Glutamatergic neuron (in vitro differentiated cells): Measurements from ENCODE around the gene C19orf73. TPM values are rescaled to one million over a fixed set of nuclear protein-coding genes. Genes with fewer than 3 reads are reported as not detected.
"Not testable (repeated sequence)": the region's sequence is repeated elsewhere in the genome, so short reads cannot be mapped to it uniquely, and the experiment has no call there.

ENCODE experiments used
- DNase-seq: peaks from one replicate; pipeline ENCODE4 v3.0.0; 2022
- H3K27ac Mint-ChIP-seq: one replicate; pipeline ENCODE4 v1.8.0; 2020; ENCODE audit warnings: mild to moderate bottlenecking, mixed read lengths, inconsistent platforms; ENCODE audit not compliant: unreplicated experiment
- H3K27me3 Mint-ChIP-seq: one replicate; pipeline ENCODE4 v1.8.0; 2020; ENCODE audit warnings: mild to moderate bottlenecking, moderate library complexity, mixed read lengths, inconsistent platforms; ENCODE audit not compliant: unreplicated experiment
- H3K36me3 Mint-ChIP-seq: one replicate; pipeline ENCODE4 v1.8.0; 2020; ENCODE audit warnings: mild to moderate bottlenecking, mixed read lengths, inconsistent platforms; ENCODE audit not compliant: unreplicated experiment
- H3K4me1 Mint-ChIP-seq: one replicate; pipeline ENCODE4 v1.8.0; 2020; ENCODE audit warnings: mild to moderate bottlenecking, low read depth, mixed read lengths, inconsistent platforms; ENCODE audit not compliant: unreplicated experiment
- H3K4me3 Mint-ChIP-seq: one replicate; pipeline ENCODE4 v1.8.0; 2020; ENCODE audit warnings: mild to moderate bottlenecking, mixed read lengths, inconsistent platforms; ENCODE audit not compliant: unreplicated experiment
- H3K9me3 Mint-ChIP-seq: one replicate; pipeline ENCODE4 v1.8.0; 2020; ENCODE audit warnings: mild to moderate bottlenecking, moderate library complexity, mixed read lengths, inconsistent platforms; ENCODE audit not compliant: unreplicated experiment
- CTCF ChIP-seq: fragments of 200-600 bp; sonication (generic); IDR thresholded peaks from one replicate; pipeline ENCODE4 v1.5.0; 2021; ENCODE audit not compliant: partially characterized antibody, unreplicated experiment
- total RNA-seq: library from RNA; stranded (reverse); fragmentation: NEBNext Ultra II Directional; extraction: Animal tissue kit (Norgen Biotek cat#: 25700); gene quantifications from one replicate; pipeline ENCODE4 v1.2.1, GENCODE V29; 2021; ENCODE audit not compliant: unreplicated experiment

Gene C19orf73
- total RNA-seq, 1 donor from 2014 or later, result 3.2 TPM

GRCh38 chr19:49149652-49150105 lies 30.7 kb upstream of the C19orf73 start:
- peaks cover 9% of the 10 kb centered on the region for H3K36me3 Mint-ChIP-seq
- no peak for TF ChIP-seq CTCF
- H3K4me1 Mint-ChIP-seq, result peaks cover 13% of the 10 kb centered on the region
- peak; percentile 83 for DNase-seq
- H3K27me3 Mint-ChIP-seq, result peaks cover 26% of the 10 kb centered on the region
- H3K9me3 Mint-ChIP-seq, result peaks cover 27% of the 10 kb centered on the region
- H3K4me3 Mint-ChIP-seq, result peak overlapping the region; percentile 96
- peak overlapping the region; percentile 89 for H3K27ac Mint-ChIP-seq

GRCh38 chr19:49148784-49149651 lies 30.1 kb upstream of the C19orf73 start:
- H3K9me3 Mint-ChIP-seq, result peaks cover 24% of the 10 kb centered on the region
- H3K4me1 Mint-ChIP-seq, result peaks cover 13% of the 10 kb centered on the region
- peak; percentile 100 for DNase-seq
- peak overlapping the region; percentile 89 for H3K27ac Mint-ChIP-seq
- H3K36me3 Mint-ChIP-seq, result peaks cover 2% of the 10 kb centered on the region
- peaks cover 21% of the 10 kb centered on the region for H3K27me3 Mint-ChIP-seq
- peak overlapping the region; percentile 96 for H3K4me3 Mint-ChIP-seq
- TF ChIP-seq CTCF, result no peak

GRCh38 chr19:49148044-49148682 lies 29.2 kb upstream of the C19orf73 start:
- TF ChIP-seq CTCF, result no peak
- H3K9me3 Mint-ChIP-seq, result peaks cover 21% of the 10 kb centered on the region
- H3K27ac Mint-ChIP-seq, result no peak overlapping the region
- no peak for DNase-seq
- peaks cover 14% of the 10 kb centered on the region for H3K4me1 Mint-ChIP-seq
- no peaks in the 10 kb centered on the region for H3K36me3 Mint-ChIP-seq
- peak overlapping the region; percentile 96 for H3K4me3 Mint-ChIP-seq
- peaks cover 16% of the 10 kb centered on the region for H3K27me3 Mint-ChIP-seq

- H3K27ac Mint-ChIP-seq, DNase-seq, H3K36me3 Mint-ChIP-seq: not testable (repeated sequence)
- H3K4me3 Mint-ChIP-seq, result peak overlapping the region; percentile 79
- peaks cover 16% of the 10 kb centered on the region for H3K27me3 Mint-ChIP-seq
- peaks cover 21% of the 10 kb centered on the region for H3K4me1 Mint-ChIP-seq
- H3K9me3 Mint-ChIP-seq, result peaks cover 18% of the 10 kb centered on the region
Measured at GRCh38 chr19:49146408-49146770, 27.4 kb upstream of the C19orf73 start.

- peak; percentile 92 for DNase-seq
- H3K36me3 Mint-ChIP-seq, result no peaks in the 10 kb centered on the region
- peaks cover 19% of the 10 kb centered on the region for H3K27me3 Mint-ChIP-seq
- peak; percentile 96 for TF ChIP-seq CTCF
- peaks cover 20% of the 10 kb centered on the region for H3K9me3 Mint-ChIP-seq
- H3K4me3 Mint-ChIP-seq, result peak overlapping the region; percentile 79
- H3K27ac Mint-ChIP-seq, result peak overlapping the region; percentile 88
- peaks cover 24% of the 10 kb centered on the region for H3K4me1 Mint-ChIP-seq
Measured at GRCh38 chr19:49145573-49146407, 26.8 kb upstream of the C19orf73 start.
